Measurements from ENCODE around the gene ADGRB3. TPM values are rescaled to one million over a fixed set of nuclear protein-coding genes. Genes with fewer than 3 reads are reported as not detected.

Gene ADGRB3
- polyA plus RNA-seq, 1 of the 3 experiments (the other 2 are of a cell fraction), result 0.12 TPM

DNA sequence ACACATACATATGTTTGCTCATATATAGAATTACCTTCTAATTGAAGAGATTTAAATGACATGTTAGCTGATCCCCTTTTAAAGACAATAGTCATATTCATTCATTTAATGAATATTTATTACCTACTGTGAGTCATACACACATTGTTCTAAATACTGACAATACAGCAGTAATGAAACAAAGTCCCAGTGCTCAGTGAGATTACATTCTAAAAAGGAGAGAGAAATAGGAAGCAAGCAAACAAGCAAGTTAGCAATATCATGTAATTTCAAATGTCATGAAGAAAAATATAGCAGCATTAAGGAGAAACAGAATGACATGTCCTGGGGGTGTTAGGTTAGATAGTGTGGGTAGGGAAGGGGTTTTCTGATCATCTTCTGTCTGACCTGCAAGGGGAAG, 136.3 kb downstream of the ADGRB3 start:
- Histone ChIP-seq H3K79me2 (ENCODE audit: insufficient read depth) (no peaks in the 10 kb centered on the region), H3K27ac (ENCODE audit: low read depth in 2 of 2, low read length in 1 of 2) (no peak overlapping the region), H3K4me3 (ENCODE audit: low read depth in 2 of 2, low read length in 1 of 2) (no peak overlapping the region), H3K4me1 (ENCODE audit: control insufficient read depth in 1 of 2, insufficient read depth in 2 of 2, low read depth in 1 of 2, low read length in 1 of 2) (peaks cover 0 to 6% of the 10 kb centered on the region in 2 experiments; a peak in 2 of 4 replicates), H3K27me3 (ENCODE audit: insufficient read depth) (no peaks in the 10 kb centered on the region), H3K4me2 (no peak overlapping the region), H3K36me3 (replicated peaks in 1 of 2; ENCODE audit: control insufficient read depth in 1 of 2, insufficient read depth in 2 of 2, low read length in 1 of 2) (no peaks in the 10 kb centered on the region), H2AFZ (ENCODE audit: low read depth) (no peak overlapping the region), H3K9me2 (no peaks in the 10 kb centered on the region), H3K9me3 (no peaks in the 10 kb centered on the region), H4K20me1 (ENCODE audit: insufficient read depth) (no peaks in the 10 kb centered on the region), H3F3A (replicated peaks; ENCODE audit: insufficient read depth) (no peaks in the 10 kb centered on the region), H3K9ac (no peak overlapping the region)
- CTCF ChIA-PET, result interaction anchor here (1.2 to 1.4 kb wide), 2 partner anchors 10 to 32 kb away, joined by 3 read pairs; no protein-coding TSS in a partner anchor
- DNase-seq, result no peak
- TF ChIP-seq FOXM1 (IDR thresholded peaks at IDR 0.05; ENCODE audit: low read depth), result no peak
- TF ChIP-seq TCF12 (IDR thresholded peaks at IDR 0.05), result no peak
- no peak for TF ChIP-seq CHD2 (IDR thresholded peaks at IDR 0.05; ENCODE audit: low read length, partially characterized antibody)
- no peak for TF ChIP-seq GABPA (IDR thresholded peaks at IDR 0.05; ENCODE audit: low read depth)
- TF ChIP-seq YY1 (IDR thresholded peaks at IDR 0.05; ENCODE audit: low read depth), result no peak
- TF ChIP-seq POLR2AphosphoS5 (IDR thresholded peaks at IDR 0.05; ENCODE audit: low read depth, low read length), result no peak
- no peak for TF ChIP-seq CTCF (IDR thresholded peaks at IDR 0.05)
- no peak for TF ChIP-seq TAF1 (IDR thresholded peaks at IDR 0.05; ENCODE audit: borderline replicate concordance, low read depth, low read length)
- no peak for TF ChIP-seq RAD21 (IDR thresholded peaks at IDR 0.05; ENCODE audit: low read length)
- TF ChIP-seq RXRA (IDR thresholded peaks at IDR 0.05; ENCODE audit: borderline replicate concordance, low read depth), result no peak
- no peak for TF ChIP-seq MXI1 (IDR thresholded peaks at IDR 0.05; ENCODE audit: low read depth, low read length)
- no peak for TF ChIP-seq EP300 (IDR thresholded peaks at IDR 0.05; ENCODE audit: borderline replicate concordance in 1 of 2, low read depth in 1 of 2, low read length in 1 of 2)
- TF ChIP-seq RCOR1 (IDR thresholded peaks at IDR 0.05; ENCODE audit: low read length), result no peak
- no peak for TF ChIP-seq USF1 (IDR thresholded peaks at IDR 0.05; ENCODE audit: borderline replicate concordance, low read depth)
- TF ChIP-seq ELF1 (IDR thresholded peaks at IDR 0.05), result no peak
- POLR2A ChIA-PET, result no interaction called here

- H2AFZ ChIP-seq (ENCODE audit: low read depth), result no peak overlapping the region
- no peaks in the 10 kb centered on the region for H3K36me3 ChIP-seq (replicated peaks in 1 of 2; ENCODE audit: control insufficient read depth in 1 of 2, insufficient read depth in 2 of 2, low read length in 1 of 2)
- no peaks in the 10 kb centered on the region for H3K9me3 ChIP-seq
- H3F3A ChIP-seq (replicated peaks; ENCODE audit: insufficient read depth), result no peaks in the 10 kb centered on the region
- no peak overlapping the region for H3K9ac ChIP-seq
- H3K27ac ChIP-seq (ENCODE audit: low read depth in 2 of 2, low read length in 1 of 2), result no peak overlapping the region; a peak in 1 of 4 replicates
- 15% methylated on average over 1 of the region's 1 CpG for WGBS (ENCODE audit: low lambda C conversion rate)
- TF ChIP-seq FOXJ3 (CRISPR knock-in tag; IDR thresholded peaks at IDR 0.05) (no peak), POLR2AphosphoS5 (IDR thresholded peaks at IDR 0.05; ENCODE audit: low read depth, low read length) (no peak), JUND (IDR thresholded peaks at IDR 0.05) (no peak)
- H3K79me2 ChIP-seq (ENCODE audit: insufficient read depth), result no peaks in the 10 kb centered on the region
- ChIA-PET CTCF (interaction anchor here (0.9 to 7.4 kb wide), 2 partner anchors 65 to 136 kb away, joined by 3 to 153 read pairs; partner anchors contain the start of gene ADGRB3), POLR2A (no interaction called here)
- no peak overlapping the region for H3K4me3 ChIP-seq (ENCODE audit: low read depth in 2 of 2, low read length in 1 of 2)
- peaks cover 0 to 13% of the 10 kb centered on the region in 2 experiments; a peak in 2 of 4 replicates for H3K4me1 ChIP-seq (ENCODE audit: control insufficient read depth in 1 of 2, insufficient read depth in 2 of 2, low read depth in 1 of 2, low read length in 1 of 2)
- H3K9me2 ChIP-seq, result no peaks in the 10 kb centered on the region
- no peak for DNase-seq
- H3K27me3 ChIP-seq (ENCODE audit: insufficient read depth), result no peaks in the 10 kb centered on the region
- H3K4me2 ChIP-seq, result no peak overlapping the region
- no peaks in the 10 kb centered on the region for H4K20me1 ChIP-seq (ENCODE audit: insufficient read depth)
Observed at GRCh38 chr6:68774843-68775242, 139.8 kb downstream of the ADGRB3 start.
